Vagina (tissue), 2 donors: ENCODE measurements around the gene SLC9A9. TPM values are rescaled to one million over a fixed set of nuclear protein-coding genes. Genes with fewer than 3 reads are reported as not detected.

Source experiments
- DNase-seq, 2 donors: peaks; one replicate each; pipeline ENCODE4 v3.0.0-alpha.2; 2017; ENCODE audit errors: extremely low spot score in 2 of 2
- H3K27ac ChIP-seq: fragments of 200-600 bp; sonication (generic); one replicate; pipeline ENCODE4 v1.5.1; 2019
- H3K27me3 ChIP-seq: fragments of 200-600 bp; sonication (generic); one replicate; pipeline ENCODE4 v1.5.1; 2019
- H3K36me3 ChIP-seq, 2 donors: fragments of 200-600 bp; sonication (generic); one replicate each; pipeline ENCODE4 v1.5.1; 2017 to 2019
- H3K4me1 ChIP-seq: fragments of 200-600 bp; sonication (generic); one replicate; pipeline ENCODE4 v1.5.1; 2019
- H3K4me3 ChIP-seq, 2 donors: fragments of 200-600 bp; sonication (generic); 1 replicate in 1 of 2; 2 replicates in 1 of 2; pipeline ENCODE4 v1.5.1; 2016 to 2019
- H3K9me3 ChIP-seq: fragments of 200-600 bp; sonication (generic); one replicate; pipeline ENCODE4 v1.5.1; 2019
- CTCF ChIP-seq, 3 experiments: fragments of 450-650 bp in 2 of 3; fragments of 200-600 bp in 1 of 3; sonication (generic) in 1 of 3; IDR thresholded peaks; one replicate each; pipeline ENCODE4 v1.5.1; 2017 to 2019; ENCODE audit warnings: antibody characterized with exemption in 3 of 3, mild to moderate bottlenecking in 2 of 3, moderate library complexity in 2 of 3
- POLR2A ChIP-seq, 2 donors: fragments of 450-650 bp; IDR thresholded peaks; one replicate each; pipeline ENCODE4 v1.6.1; 2017; ENCODE audit warnings: antibody characterized with exemption in 2 of 2, mild to moderate bottlenecking in 2 of 2, moderate library complexity in 2 of 2
- POLR2AphosphoS5 ChIP-seq, 2 donors: sonication (generic); formaldehyde crosslinking; IDR thresholded peaks; one replicate each; pipeline ENCODE4 v1.9.0; 2017; ENCODE audit warnings: antibody characterized with exemption in 2 of 2, mild to moderate bottlenecking in 2 of 2, low read depth in 1 of 2; ENCODE audit not compliant: insufficient read depth in 1 of 2
- intact Hi-C: fragments of 100-400 bp; cut with DNase I; formaldehyde crosslinking; loops from one replicate; pipeline ENCODE4 v1.15.1; 2023
- total RNA-seq: library from RNA; depleted of rRNA; stranded (reverse); fragments of >200 nt; gene quantifications from one replicate; pipeline ENCODE4 v1.2.3, GENCODE V29; 2016

SLC9A9 gene
- total RNA-seq, 1 donor from 2014 or later: 30.7 TPM

GRCh38 chr3:143445118-143445517 is 403.1 kb downstream of the SLC9A9 start:
- H3K4me3 ChIP-seq: no peak overlapping the region
- H3K4me1 ChIP-seq: peaks cover 14% of the 10 kb centered on the region
- TF ChIP-seq POLR2A (IDR thresholded peaks at IDR 0.05): no peak
- no peak for TF ChIP-seq CTCF (IDR thresholded peaks at IDR 0.05)
- no peak for TF ChIP-seq POLR2AphosphoS5 (IDR thresholded peaks at IDR 0.05; ENCODE audit: insufficient read depth in 1 of 2, low read depth in 1 of 2)
- H3K36me3 ChIP-seq: no peaks in the 10 kb centered on the region
- H3K27ac ChIP-seq: no peak overlapping the region
- H3K27me3 ChIP-seq: no peaks in the 10 kb centered on the region
- DNase-seq: no peak
- no peaks in the 10 kb centered on the region for H3K9me3 ChIP-seq
- intact Hi-C loops: no loop called here

- Histone ChIP-seq H3K36me3 (no peaks in the 10 kb centered on the region), H3K27me3 (no peaks in the 10 kb centered on the region), H3K4me3 (no peak overlapping the region), H3K9me3 (no peaks in the 10 kb centered on the region), H3K4me1 (peaks cover 14% of the 10 kb centered on the region), H3K27ac (no peak overlapping the region)
- intact Hi-C loops: no loop called here
- no peak for TF ChIP-seq CTCF (IDR thresholded peaks at IDR 0.05)
- TF ChIP-seq POLR2AphosphoS5 (IDR thresholded peaks at IDR 0.05; ENCODE audit: insufficient read depth in 1 of 2, low read depth in 1 of 2): peak in 1 of 2 donors; percentile 98
- no peak for DNase-seq
Observed at GRCh38 chr3:143443851-143444331, 404.4 kb downstream of the SLC9A9 start.

- Histone ChIP-seq H3K9me3 (no peaks in the 10 kb centered on the region), H3K27me3 (no peaks in the 10 kb centered on the region), H3K36me3 (no peaks in the 10 kb centered on the region), H3K27ac (no peak overlapping the region), H3K4me1 (peaks cover 14% of the 10 kb centered on the region), H3K4me3 (no peak overlapping the region)
- intact Hi-C loops: no loop called here
- no peak for TF ChIP-seq POLR2A (IDR thresholded peaks at IDR 0.05)
- no peak for DNase-seq
Observed at GRCh38 chr3:143442814-143443447, 405.3 kb downstream of the SLC9A9 start.

- no peak overlapping the region for H3K4me3 ChIP-seq
- no peaks in the 10 kb centered on the region for H3K9me3 ChIP-seq
Observed at GRCh38 chr3:143441516-143442171, 406.6 kb downstream of the SLC9A9 start.

GRCh38 chr3:143439817-143440216 is 408.5 kb downstream of the SLC9A9 start:
- Histone ChIP-seq H3K4me1 (peaks cover 13% of the 10 kb centered on the region), H3K36me3 (no peaks in the 10 kb centered on the region), H3K4me3 (no peak overlapping the region), H3K9me3 (no peaks in the 10 kb centered on the region), H3K27ac (no peak overlapping the region), H3K27me3 (no peaks in the 10 kb centered on the region)
- TF ChIP-seq CTCF (IDR thresholded peaks at IDR 0.05) (no peak), POLR2AphosphoS5 (IDR thresholded peaks at IDR 0.05; ENCODE audit: insufficient read depth in 1 of 2, low read depth in 1 of 2) (no peak), POLR2A (IDR thresholded peaks at IDR 0.05) (no peak)
- intact Hi-C loops: no loop called here
- no peak for DNase-seq

More at GRCh38 chr3:143441516-143442171, 406.6 kb downstream of the SLC9A9 start:
- Histone ChIP-seq H3K27me3 (no peaks in the 10 kb centered on the region), H3K4me1 (peaks cover 14% of the 10 kb centered on the region), H3K36me3 (no peaks in the 10 kb centered on the region), H3K27ac (no peak overlapping the region)
- DNase-seq: no peak
- intact Hi-C loops: no loop called here
- no peak for TF ChIP-seq POLR2A (IDR thresholded peaks at IDR 0.05)
- TF ChIP-seq CTCF (IDR thresholded peaks at IDR 0.05): no peak
- no peak for TF ChIP-seq POLR2AphosphoS5 (IDR thresholded peaks at IDR 0.05; ENCODE audit: insufficient read depth in 1 of 2, low read depth in 1 of 2)
